Measurements from ENCODE around the gene EIF2B1. TPM values are rescaled to one million over a fixed set of nuclear protein-coding genes. Genes with fewer than 3 reads are reported as not detected.

EIF2B1 gene
- total RNA-seq, 1 experiment from 2014 or later: 59.8 TPM

DNA sequence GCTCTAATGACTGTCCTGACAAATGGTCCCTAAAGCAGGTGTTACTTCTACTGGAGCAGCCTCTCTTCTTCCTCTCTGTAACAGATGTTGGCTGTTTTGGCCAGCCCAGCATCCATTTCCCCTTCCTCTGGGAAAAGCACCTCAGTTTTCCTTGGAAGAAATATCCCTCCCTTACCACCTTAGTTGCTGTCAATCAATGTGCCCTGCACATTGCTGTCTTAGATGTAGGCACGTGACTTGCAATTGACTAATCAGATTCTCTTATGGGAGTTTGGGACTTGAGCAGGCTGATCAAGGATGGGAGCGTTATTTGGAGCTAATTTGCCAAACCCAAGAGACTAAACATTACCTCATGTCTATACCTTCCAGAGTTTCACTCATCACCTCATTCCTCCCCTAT lies 61.1 kb downstream of the EIF2B1 start:
- H3K9ac ChIP-seq (ENCODE audit: extremely low read depth, insufficient read length, low read length): no peak overlapping the region
- no peak overlapping the region for H2AK5ac ChIP-seq (ENCODE audit: insufficient read length, low read length)
- no peak overlapping the region for H3K23ac ChIP-seq (ENCODE audit: insufficient read length, low read depth, low read length)
- H3K27me3 ChIP-seq (ENCODE audit: insufficient read depth, low read length): no peaks in the 10 kb centered on the region
- no peak overlapping the region for H3K4me2 ChIP-seq (ENCODE audit: insufficient read depth, insufficient read length, low read length)
- H3K14ac ChIP-seq (ENCODE audit: insufficient read depth, low read length): no peak overlapping the region
- H3K27ac ChIP-seq (ENCODE audit: insufficient read length, low read depth, low read length): no peak overlapping the region
- H4K20me1 ChIP-seq (ENCODE audit: control insufficient read depth, insufficient read depth, insufficient read length): no peaks in the 10 kb centered on the region
- H2BK20ac ChIP-seq (ENCODE audit: low read depth, low read length, poor library complexity, severe bottlenecking): no peak overlapping the region
- TF ChIP-seq, protein P1, sequence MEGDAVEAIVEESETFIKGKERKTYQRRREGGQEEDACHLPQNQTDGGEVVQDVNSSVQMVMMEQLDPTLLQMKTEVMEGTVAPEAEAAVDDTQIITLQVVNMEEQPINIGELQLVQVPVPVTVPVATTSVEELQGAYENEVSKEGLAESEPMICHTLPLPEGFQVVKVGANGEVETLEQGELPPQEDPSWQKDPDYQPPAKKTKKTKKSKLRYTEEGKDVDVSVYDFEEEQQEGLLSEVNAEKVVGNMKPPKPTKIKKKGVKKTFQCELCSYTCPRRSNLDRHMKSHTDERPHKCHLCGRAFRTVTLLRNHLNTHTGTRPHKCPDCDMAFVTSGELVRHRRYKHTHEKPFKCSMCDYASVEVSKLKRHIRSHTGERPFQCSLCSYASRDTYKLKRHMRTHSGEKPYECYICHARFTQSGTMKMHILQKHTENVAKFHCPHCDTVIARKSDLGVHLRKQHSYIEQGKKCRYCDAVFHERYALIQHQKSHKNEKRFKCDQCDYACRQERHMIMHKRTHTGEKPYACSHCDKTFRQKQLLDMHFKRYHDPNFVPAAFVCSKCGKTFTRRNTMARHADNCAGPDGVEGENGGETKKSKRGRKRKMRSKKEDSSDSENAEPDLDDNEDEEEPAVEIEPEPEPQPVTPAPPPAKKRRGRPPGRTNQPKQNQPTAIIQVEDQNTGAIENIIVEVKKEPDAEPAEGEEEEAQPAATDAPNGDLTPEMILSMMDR (conservative IDR thresholded peaks at IDR 0.05): no peak
- no peak overlapping the region for H2BK5ac ChIP-seq (ENCODE audit: insufficient read length, low read length)
- H3K4ac ChIP-seq (ENCODE audit: low read depth, low read length): no peak overlapping the region
- H3K23me2 ChIP-seq (ENCODE audit: insufficient read length, low read depth, low read length, poor library complexity, severe bottlenecking): no peaks in the 10 kb centered on the region
- no peak overlapping the region for H2AFZ ChIP-seq (ENCODE audit: low read length)
- no peak overlapping the region for H2BK12ac ChIP-seq (ENCODE audit: insufficient read length, low read depth, low read length)
- no peak overlapping the region for H3T11ph ChIP-seq (ENCODE audit: low read length)
- peaks cover 0 to 4% (median 4%) of the 10 kb centered on the region in 3 experiments; a peak in 3 of 7 replicates for H3K36me3 Mint-ChIP-seq (ENCODE audit: insufficient read depth in 1 of 3, low read depth in 3 of 3)
- no peak for DNase-seq
- H3K27me3 Mint-ChIP-seq (ENCODE audit: low read depth): peaks cover 4% of the 10 kb centered on the region; the same call in 1 of the 2 replicates
- H4K91ac ChIP-seq (ENCODE audit: insufficient read length, low read depth, low read length): no peak overlapping the region
- H2BK15ac ChIP-seq (ENCODE audit: low read depth, low read length): no peak overlapping the region
- H3K27ac Mint-ChIP-seq: no peak overlapping the region
- no peaks in the 10 kb centered on the region for H3K79me2 ChIP-seq (ENCODE audit: insufficient read depth, low read length)
- H3K9me3 Mint-ChIP-seq: peaks cover 0 to 2% of the 10 kb centered on the region in 2 experiments; a peak in 2 of 5 replicates
- H3K9me3 ChIP-seq (ENCODE audit: control insufficient read depth, low read depth, low read length): no peaks in the 10 kb centered on the region
- H3K56ac ChIP-seq (ENCODE audit: insufficient read length, low read depth, low read length): no peak overlapping the region
- H3K18ac ChIP-seq (ENCODE audit: insufficient read length, low read depth, low read length): no peak overlapping the region
- no peak overlapping the region for H4K8ac ChIP-seq (replicated peaks; ENCODE audit: insufficient read length, low read depth, low read length)
- H3K4me1 ChIP-seq (ENCODE audit: insufficient read depth, low read length): no peaks in the 10 kb centered on the region; the same call in 1 of the 2 replicates
- no CpG with 5 or more reads among the region's 2 CpGs for WGBS (ENCODE audit: extremely low coverage, insufficient read length, low lambda C conversion rate)
- no peaks in the 10 kb centered on the region for H3K79me1 ChIP-seq (ENCODE audit: insufficient read depth, low read depth, low read length, poor library complexity, severe bottlenecking)
- no peak overlapping the region for H2BK120ac ChIP-seq (ENCODE audit: low read depth, low read length, poor library complexity, severe bottlenecking)
- H4K5ac ChIP-seq (ENCODE audit: insufficient read length, low read depth, low read length): no peak overlapping the region
- peaks cover 7 to 11% of the 10 kb centered on the region in 2 experiments for H3K4me1 Mint-ChIP-seq
- no peak overlapping the region for H3K4me3 Mint-ChIP-seq
